C4-2B (cell line): Measurements from ENCODE around the gene MAP3K7.

Source experiments
- H3K27ac ChIP-seq: fragments of 450-650 bp; 2 replicates; pipeline ENCODE4 v1.5.1; 2017
- ZFX ChIP-seq: fragments of 450-650 bp; IDR thresholded peaks from 2 replicates; pipeline ENCODE4 v1.6.1; 2017
- TF ChIP-seq, protein P1 (sequence below): fragments of 450-650 bp; conservative IDR thresholded peaks from 2 replicates; pipeline ENCODE4 v1.5.1; 2017; ENCODE audit warnings: mild to moderate bottlenecking

The MAP3K7 gene

GRCh38 chr6:90596967-90597539 lies 10.2 kb upstream of the MAP3K7 start:
- no peak for TF ChIP-seq ZFX
- TF ChIP-seq, protein P1, sequence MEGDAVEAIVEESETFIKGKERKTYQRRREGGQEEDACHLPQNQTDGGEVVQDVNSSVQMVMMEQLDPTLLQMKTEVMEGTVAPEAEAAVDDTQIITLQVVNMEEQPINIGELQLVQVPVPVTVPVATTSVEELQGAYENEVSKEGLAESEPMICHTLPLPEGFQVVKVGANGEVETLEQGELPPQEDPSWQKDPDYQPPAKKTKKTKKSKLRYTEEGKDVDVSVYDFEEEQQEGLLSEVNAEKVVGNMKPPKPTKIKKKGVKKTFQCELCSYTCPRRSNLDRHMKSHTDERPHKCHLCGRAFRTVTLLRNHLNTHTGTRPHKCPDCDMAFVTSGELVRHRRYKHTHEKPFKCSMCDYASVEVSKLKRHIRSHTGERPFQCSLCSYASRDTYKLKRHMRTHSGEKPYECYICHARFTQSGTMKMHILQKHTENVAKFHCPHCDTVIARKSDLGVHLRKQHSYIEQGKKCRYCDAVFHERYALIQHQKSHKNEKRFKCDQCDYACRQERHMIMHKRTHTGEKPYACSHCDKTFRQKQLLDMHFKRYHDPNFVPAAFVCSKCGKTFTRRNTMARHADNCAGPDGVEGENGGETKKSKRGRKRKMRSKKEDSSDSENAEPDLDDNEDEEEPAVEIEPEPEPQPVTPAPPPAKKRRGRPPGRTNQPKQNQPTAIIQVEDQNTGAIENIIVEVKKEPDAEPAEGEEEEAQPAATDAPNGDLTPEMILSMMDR, result no peak
- H3K27ac ChIP-seq, result no peak overlapping the region

- no peak for TF ChIP-seq ZFX
- TF ChIP-seq, protein P1, result no peak
- no peak overlapping the region for H3K27ac ChIP-seq
These were observed 9.0 kb upstream of the MAP3K7 start for GRCh38 chr6:90595854-90596253.

GRCh38 chr6:90586546-90586835 lies 381 bp downstream of the MAP3K7 start:
- no peak for TF ChIP-seq ZFX
- TF ChIP-seq, protein P1, result no peak

DNA sequence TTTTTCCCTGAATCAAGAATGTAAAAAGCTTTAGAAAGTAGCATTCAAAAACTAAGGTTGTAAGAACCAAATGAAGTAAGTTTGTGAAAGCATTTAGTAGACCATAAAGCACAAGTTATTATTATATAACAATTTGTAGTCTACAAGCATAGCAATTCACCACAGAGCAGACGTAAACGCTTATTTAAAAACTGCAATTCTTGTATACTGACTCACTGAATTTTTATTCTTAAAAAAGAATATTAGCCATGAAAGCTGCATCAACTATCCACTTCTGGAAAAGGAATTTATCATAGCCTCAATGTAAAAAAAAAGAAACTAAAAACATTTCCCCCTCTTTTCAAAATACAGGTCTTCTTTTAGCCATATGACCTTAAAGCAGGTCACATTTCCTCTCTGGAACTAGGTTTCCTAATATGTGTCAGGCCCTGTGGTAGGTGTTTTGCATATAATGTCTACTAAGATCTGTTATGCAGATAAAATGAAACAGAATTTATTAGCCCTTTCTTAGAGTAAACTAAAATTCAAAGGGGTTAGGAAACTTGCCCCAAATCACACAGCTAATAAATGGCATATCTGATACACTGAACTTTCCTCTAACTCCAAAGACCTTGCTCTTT lies 2.1 kb downstream of the MAP3K7 start:
- TF ChIP-seq ZFX, result no peak
- TF ChIP-seq, protein P1, result no peak
- H3K27ac ChIP-seq, result no peak overlapping the region

More at GRCh38 chr6:90586546-90586835, 381 bp downstream of the MAP3K7 start:
- peak overlapping the region; percentile 83 for H3K27ac ChIP-seq

- TF ChIP-seq, protein P1, result no peak
- TF ChIP-seq ZFX, result no peak
- H3K27ac ChIP-seq, result no peak overlapping the region
These were observed 2.9 kb downstream of the MAP3K7 start for GRCh38 chr6:90583836-90584481.

GRCh38 chr6:90583179-90583835 lies 3.6 kb downstream of the MAP3K7 start:
- no peak for TF ChIP-seq ZFX
- TF ChIP-seq, protein P1, result no peak
- no peak overlapping the region for H3K27ac ChIP-seq

DNA sequence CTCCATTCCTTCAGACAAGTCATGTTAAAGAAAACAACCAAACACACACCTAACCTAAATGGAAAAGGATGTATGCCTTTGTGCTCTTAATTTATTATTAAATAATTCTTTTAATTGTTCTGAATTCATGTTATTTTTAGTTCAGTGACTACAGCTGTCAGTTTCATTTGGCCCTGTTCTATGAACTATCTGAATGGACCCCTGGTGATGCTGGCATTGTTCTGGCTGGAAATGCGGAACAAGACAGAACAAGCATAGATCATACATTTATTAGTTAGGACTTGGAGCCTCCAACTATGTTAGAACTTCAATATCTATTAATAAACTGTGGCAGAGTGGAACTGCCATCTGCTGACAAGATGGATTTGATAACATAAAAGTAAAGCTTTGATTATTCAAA lies 5.7 kb downstream of the MAP3K7 start:
- TF ChIP-seq, protein P1, result no peak
- no peak for TF ChIP-seq ZFX
- no peak overlapping the region for H3K27ac ChIP-seq
